NCI-H446 treated with DMSO at 0.1 percent for 48 hours (cell line): ENCODE data around the gene GNB3.
"Not testable (repeated sequence)": the region's sequence is repeated elsewhere in the genome, so short reads cannot be mapped to it uniquely, and the experiment has no call there.

ENCODE experiments used
- DNase-seq: peaks from one replicate; lab custom pipeline; 2025; lab: John Stamatoyannopoulos, UW

Gene GNB3

DNA sequence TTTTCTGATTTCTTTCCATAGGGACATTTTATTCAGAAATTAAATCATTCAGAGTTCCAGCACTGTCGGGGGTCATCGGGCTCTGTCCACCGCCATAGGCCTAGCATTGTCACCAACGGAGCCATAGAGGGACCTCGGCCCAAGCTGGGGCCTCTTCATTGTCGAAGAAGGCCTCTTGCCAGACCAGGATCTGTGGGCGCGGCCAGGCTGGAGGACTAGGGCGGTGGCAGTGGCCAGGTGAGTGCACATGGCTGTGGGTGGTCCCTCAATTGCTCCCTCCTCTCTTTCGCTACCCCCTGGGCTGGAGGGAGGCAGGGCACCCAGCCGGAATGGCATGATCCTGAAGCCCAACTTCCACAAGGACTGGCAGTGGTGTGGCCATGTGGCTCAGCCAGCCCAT lies 43.0 kb downstream of the GNB3 start:
- DNase-seq: no peak

GRCh38 chr12:6884539-6884938 lies 43.8 kb downstream of the GNB3 start:
- DNase-seq: no peak

DNA sequence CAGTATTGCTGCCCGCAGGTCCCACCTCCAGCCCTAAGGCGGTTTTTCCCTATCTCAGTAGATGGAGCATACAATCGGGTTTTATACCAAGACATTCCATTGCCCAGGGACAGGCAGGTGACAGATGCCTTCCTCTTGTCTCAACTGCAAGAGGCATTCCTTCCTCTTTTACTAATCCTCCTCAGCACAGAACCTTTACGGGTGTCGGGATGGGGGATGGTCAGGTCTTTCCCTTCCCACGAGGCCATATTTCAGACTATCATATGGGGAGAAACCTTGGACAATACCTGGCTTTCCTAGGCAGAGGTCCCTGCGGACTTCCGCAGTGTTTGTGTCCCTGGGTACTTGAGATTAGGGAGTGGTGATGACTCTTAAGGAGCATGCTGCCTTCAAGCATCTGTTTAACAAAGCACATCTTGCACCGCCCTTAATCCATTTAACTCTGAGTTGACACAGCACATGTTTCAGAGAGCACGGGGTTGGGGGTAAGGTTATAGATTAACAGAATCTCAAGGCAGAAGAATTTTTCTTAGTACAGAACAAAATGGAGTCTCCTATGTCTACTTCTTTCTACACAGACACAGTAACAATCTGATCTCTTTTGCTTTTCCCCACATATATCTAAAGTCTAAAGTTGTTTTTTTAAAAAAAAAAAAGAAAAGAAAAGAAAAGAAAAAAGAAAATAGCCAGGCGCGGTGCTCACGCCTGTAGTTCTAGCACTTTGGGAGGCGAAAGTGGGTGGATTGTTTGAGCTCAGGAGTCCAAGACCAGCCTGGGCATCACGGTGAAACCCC lies 45.7 kb downstream of the GNB3 start:
- DNase-seq: not testable (repeated sequence)

GRCh38 chr12:6887460-6887859 lies 46.7 kb downstream of the GNB3 start:
- DNase-seq: no peak

GRCh38 chr12:6888360-6888759 lies 47.6 kb downstream of the GNB3 start:
- DNase-seq: no peak

GRCh38 chr12:6888794-6889193 lies 48.1 kb downstream of the GNB3 start:
- DNase-seq: not testable (repeated sequence)

DNA sequence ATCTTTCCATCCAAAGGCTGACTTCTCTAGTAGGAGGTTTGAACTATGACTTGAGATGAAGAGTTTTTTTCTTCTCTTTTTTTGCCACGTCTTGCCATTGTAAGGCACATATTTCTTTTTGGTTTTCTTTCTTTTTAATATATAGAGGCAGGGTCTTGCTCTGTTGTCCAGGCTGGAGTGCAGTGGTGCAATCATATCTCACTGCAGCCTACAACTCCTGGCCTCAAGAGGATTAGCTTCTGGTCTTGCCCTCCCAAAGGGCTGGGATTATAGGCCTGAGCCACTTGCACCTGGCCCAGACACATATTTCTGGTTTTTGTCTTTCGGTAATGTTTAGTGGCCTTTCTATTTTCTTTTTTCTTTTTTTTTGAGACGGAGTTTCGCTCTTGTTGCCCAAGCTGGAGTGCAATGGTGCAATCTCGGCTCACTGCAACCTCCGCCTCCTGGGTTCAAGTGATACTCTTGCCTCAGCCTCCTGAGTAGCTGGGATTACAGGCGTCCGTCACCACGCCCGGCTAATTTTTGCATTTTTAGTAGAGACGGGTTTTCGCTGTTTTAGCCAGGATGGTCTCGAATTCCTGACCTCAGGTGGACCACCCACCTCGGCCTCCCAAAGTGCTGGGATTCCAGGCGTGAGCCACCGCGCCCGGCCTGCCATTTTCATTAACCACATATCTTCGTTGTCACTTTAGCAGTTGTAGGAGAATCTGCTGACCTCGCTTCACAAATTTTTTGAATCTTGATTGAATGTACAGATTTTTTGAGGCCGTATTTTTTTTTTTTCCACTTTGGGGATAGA lies 49.2 kb downstream of the GNB3 start:
- DNase-seq: not testable (repeated sequence)

DNA sequence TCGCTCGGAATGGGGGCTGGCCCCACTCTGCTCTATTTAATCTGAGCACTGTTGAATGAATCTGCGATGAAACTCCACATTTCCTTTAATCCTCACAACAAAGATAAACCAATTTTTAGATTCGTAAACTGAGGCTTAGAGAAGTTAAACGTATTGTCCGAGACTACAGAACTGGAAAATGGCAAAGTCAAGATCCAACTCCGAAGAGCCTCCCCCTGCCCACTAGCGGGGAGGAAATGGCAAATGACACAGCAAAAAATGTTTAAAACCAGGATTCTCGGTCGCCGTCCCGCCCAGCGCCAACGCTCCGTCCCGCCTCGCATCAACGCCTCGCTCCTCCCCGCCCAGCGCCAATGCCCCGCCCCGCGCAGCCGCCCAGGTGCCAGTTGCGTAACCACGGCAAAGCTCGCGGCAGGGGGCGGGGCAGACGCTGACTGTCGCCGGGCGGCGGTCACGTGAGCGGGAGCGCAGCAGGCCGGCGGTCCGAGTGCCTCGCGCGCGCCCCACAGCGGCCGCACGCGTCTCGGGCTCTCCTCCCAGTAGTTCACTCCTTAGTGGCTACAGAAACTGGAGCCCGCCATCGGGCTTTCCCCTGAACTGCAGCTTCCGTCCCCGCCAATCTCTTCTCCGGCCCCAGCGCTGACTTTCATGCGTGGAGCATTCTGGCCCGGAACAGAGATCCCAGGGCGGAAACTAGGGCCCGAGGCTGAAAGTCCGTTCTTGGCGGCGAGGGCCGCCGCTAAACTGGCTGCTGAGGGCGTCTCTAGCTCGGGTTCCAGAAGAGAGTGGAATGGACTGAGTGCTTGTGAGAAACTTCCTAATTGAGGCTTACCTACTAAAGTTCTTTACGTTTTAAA lies 50.3 kb downstream of the GNB3 start:
- DNase-seq: peak; percentile 94

DNA sequence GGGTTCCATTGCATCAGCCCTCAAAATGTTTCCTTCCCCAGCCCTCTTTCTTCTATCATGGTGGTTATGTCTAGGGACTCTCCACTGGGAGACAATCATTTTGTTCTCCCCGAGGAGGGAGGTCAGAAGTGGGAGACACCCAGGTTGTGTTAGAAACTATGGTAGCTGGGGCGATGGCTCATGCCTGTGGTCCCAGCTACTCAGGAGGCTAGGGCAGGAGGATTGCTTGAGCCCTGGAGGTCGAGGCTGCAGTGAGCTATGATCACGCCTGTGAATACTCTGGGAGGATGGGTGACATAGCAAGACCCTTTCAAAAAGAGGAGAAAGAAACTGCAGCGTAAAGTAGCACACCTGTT lies 50.9 kb downstream of the GNB3 start:
- no peak for DNase-seq

DNA sequence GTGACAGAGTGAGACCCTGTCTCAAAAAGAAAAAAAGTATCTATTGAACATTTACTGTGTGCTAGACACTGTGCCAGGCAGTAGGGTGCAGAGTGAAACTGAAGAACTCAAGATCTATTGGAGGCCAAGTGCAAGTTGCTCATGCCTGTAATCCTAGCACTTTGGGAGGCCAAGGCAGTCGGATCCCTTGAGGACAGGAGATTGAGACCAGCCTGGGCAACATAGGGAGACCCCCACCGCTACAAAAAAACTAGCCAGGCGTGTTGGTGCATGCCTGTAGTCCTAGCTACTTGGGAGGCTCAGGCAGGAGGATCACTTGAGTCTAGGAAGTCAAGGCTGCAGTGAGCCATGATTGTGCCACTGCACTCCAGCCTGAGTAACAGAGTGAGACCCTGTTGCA lies 52.0 kb downstream of the GNB3 start:
- DNase-seq: not testable (repeated sequence)

DNA sequence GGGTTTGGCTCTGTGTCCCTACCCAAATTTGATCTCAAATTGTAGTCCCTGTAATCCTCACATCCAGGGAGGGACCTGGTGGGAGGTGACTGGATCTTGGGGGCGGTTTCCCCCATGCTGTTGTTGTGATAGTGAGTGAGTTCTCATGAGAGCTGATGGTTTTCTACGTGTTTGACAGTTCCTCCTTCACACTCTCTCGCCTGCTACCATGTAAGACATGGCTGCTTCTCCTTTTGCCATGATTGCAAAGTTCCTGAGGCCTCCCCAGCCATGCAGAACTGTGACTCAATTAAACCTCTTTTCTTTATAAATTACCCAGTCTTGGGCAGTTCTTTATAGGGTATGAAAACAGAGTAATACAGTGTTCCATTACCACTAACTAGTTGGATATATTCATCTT lies 53.6 kb downstream of the GNB3 start:
- DNase-seq: no peak
